GM12878 (cell line): Measurements from ENCODE around the gene ARRDC1. TPM values are rescaled to one million over a fixed set of nuclear protein-coding genes. Genes with fewer than 3 reads are reported as not detected.
"Not testable (repeated sequence)": the region's sequence is repeated elsewhere in the genome, so short reads cannot be mapped to it uniquely, and the experiment has no call there.

Source experiments
- ATAC-seq: fragments of 200-7000 bp; cut with Tn5 transposase; 3 replicates; pipeline ENCODE4 v1.9.1; 2020; ENCODE audit warnings: mild to moderate bottlenecking, moderate library complexity
- BruUV-seq: library from RNA; stranded (reverse); fragments of 400-500 nt; replicated peaks from 2 replicates; lab custom pipeline; 2021; lab: Mats Ljungman, UMichigan
- CTCF ChIA-PET: fragments of 300-600 bp; sonication (Branson Sonifier 250); formaldehyde crosslinking; extraction: SDS; loops from one replicate; lab custom pipeline; 2021; ENCODE audit warnings: inconsistent platforms; lab: Yijun Ruan, JAX
- POLR2A ChIA-PET: fragments of 350-600 bp; formaldehyde crosslinking; extraction: SDS; loops from one replicate; lab custom pipeline; 2021; ENCODE audit warnings: inconsistent platforms; lab: Charles Lee
- RAD21 ChIA-PET: fragments of 300-600 bp; sonication (Branson Sonifier 250); formaldehyde crosslinking; loops from one replicate; lab custom pipeline; 2023; ENCODE audit warnings: antibody characterized with exemption; ENCODE audit not compliant: unreplicated experiment; lab: Charles Lee
- SMC1A ChIA-PET: fragments of 300-600 bp; sonication (Branson Sonifier 250); formaldehyde crosslinking; loops from one replicate; lab custom pipeline; 2023; ENCODE audit not compliant: unreplicated experiment, uncharacterized antibody; lab: Charles Lee
- DNase-seq: peaks from one replicate; pipeline ENCODE4 v3.0.0-alpha.2; 2011; ENCODE audit warnings: low read depth, low spot score
- FAIRE-seq: peaks from 3 replicates; lab custom pipeline; 2011; peaks lifted over from hg19 to GRCh38; lab: Jason Lieb, UNC
- H2AFZ ChIP-seq: 2 replicates; pipeline ENCODE4 v1.6.0; 2011; ENCODE audit warnings: low read depth, low read length, control low read depth; ENCODE audit not compliant: control insufficient read depth
- H3K27ac ChIP-seq: 2 replicates; pipeline ENCODE4 v1.5.1; 2011; ENCODE audit warnings: control low read depth; ENCODE audit not compliant: control insufficient read depth, insufficient read depth
- H3K27me3 ChIP-seq, 2 experiments: replicated peaks in 1 of 2; 2 replicates each; pipeline versions ENCODE4 v1.6.0 to v1.6.1; 2011; ENCODE audit warnings: low read length in 1 of 2; ENCODE audit not compliant: control insufficient read depth in 2 of 2, insufficient read depth in 2 of 2
- H3K36me3 ChIP-seq, 2 experiments: 2 replicates each; pipeline ENCODE4 v1.5.1; 2011; ENCODE audit warnings: low read length in 1 of 2; ENCODE audit not compliant: control insufficient read depth in 2 of 2, insufficient read depth in 2 of 2
- H3K4me1 ChIP-seq: 2 replicates; pipeline ENCODE4 v1.6.1; 2011; ENCODE audit warnings: mild to moderate bottlenecking, low read length, moderate library complexity, mixed read lengths; ENCODE audit not compliant: control insufficient read depth, insufficient read depth
- H3K4me2 ChIP-seq: 2 replicates; pipeline ENCODE4 v1.6.0; 2011; ENCODE audit warnings: control low read depth; ENCODE audit not compliant: control insufficient read depth, insufficient read depth
- H3K4me3 ChIP-seq: fragments of 200-600 bp; sonication (generic); 2 replicates; pipeline ENCODE4 v1.5.1; 2016
- H3K79me2 ChIP-seq: 2 replicates; pipeline ENCODE4 v1.6.0; 2011; ENCODE audit warnings: low read length; ENCODE audit not compliant: control insufficient read depth, insufficient read depth
- H3K9ac ChIP-seq: 2 replicates; pipeline ENCODE4 v1.8.0; 2011; ENCODE audit warnings: low read length, control low read depth, mixed read lengths; ENCODE audit not compliant: control insufficient read depth, insufficient read depth
- H3K9me3 ChIP-seq: replicated peaks from 3 replicates; pipeline ENCODE4 v1.5.1; 2011; ENCODE audit warnings: mild to moderate bottlenecking, low read length; ENCODE audit not compliant: control insufficient read depth, insufficient read depth
- H4K20me1 ChIP-seq: 2 replicates; pipeline ENCODE4 v1.6.0; 2011; ENCODE audit not compliant: control insufficient read depth, insufficient read depth
- BCL11A ChIP-seq: IDR thresholded peaks from 2 replicates; pipeline ENCODE4 v1.6.1; 2011; ENCODE audit warnings: low read depth, low read length
- BCL3 ChIP-seq: IDR thresholded peaks from 2 replicates; pipeline ENCODE4 v1.6.1; 2011; ENCODE audit warnings: borderline replicate concordance, low read depth, mild to moderate bottlenecking, moderate library complexity, low read length; ENCODE audit not compliant: insufficient read depth, poor library complexity, severe bottlenecking
- CHD2 ChIP-seq: IDR thresholded peaks from 2 replicates; pipeline ENCODE4 v1.6.1; 2011; ENCODE audit warnings: low read depth, low read length, improper control_type of control experiment, borderline replicate concordance
- CREM ChIP-seq: IDR thresholded peaks from 2 replicates; pipeline ENCODE4 v1.6.1; 2014; ENCODE audit warnings: antibody characterized with exemption, low read depth
- MEF2A ChIP-seq: IDR thresholded peaks from 2 replicates; pipeline ENCODE4 v1.6.1; 2011; ENCODE audit warnings: low read depth, mild to moderate bottlenecking, low read length, moderate library complexity; ENCODE audit not compliant: insufficient read depth
- MTA3 ChIP-seq: IDR thresholded peaks from 2 replicates; pipeline ENCODE4 v1.6.1; 2012; ENCODE audit warnings: low read length, inconsistent platforms, borderline replicate concordance
- MYB ChIP-seq: fragments of 150-350 bp; IDR thresholded peaks from 2 replicates; pipeline ENCODE4 v1.6.1; 2014; ENCODE audit warnings: mild to moderate bottlenecking, low read depth, low read length, borderline replicate concordance
- NFXL1 ChIP-seq: fragments of 450-650 bp; IDR thresholded peaks from 2 replicates; pipeline ENCODE4 v1.6.1; 2017; ENCODE audit warnings: antibody characterized with exemption, mild to moderate bottlenecking, borderline replicate concordance
- POLR2A ChIP-seq: IDR thresholded peaks from 2 replicates; pipeline ENCODE4 v1.6.1; 2011; ENCODE audit warnings: low read depth, mild to moderate bottlenecking, low read length
- POU2F2 ChIP-seq: IDR thresholded peaks from 3 replicates; pipeline ENCODE4 v1.6.1; 2011; ENCODE audit warnings: low read depth, mild to moderate bottlenecking, low read length, borderline replicate concordance
- RFX5 ChIP-seq: IDR thresholded peaks from 2 replicates; pipeline ENCODE4 v1.6.1; 2011; ENCODE audit warnings: low read depth, low read length, improper control_type of control experiment
- TBL1XR1 ChIP-seq: IDR thresholded peaks from 2 replicates; pipeline ENCODE4 v1.6.1; 2012; ENCODE audit warnings: low read depth, low read length, improper control_type of control experiment
- TCF12 ChIP-seq: IDR thresholded peaks from 2 replicates; pipeline ENCODE4 v1.6.1; 2011; ENCODE audit warnings: low read depth, mild to moderate bottlenecking, low read length
- ZNF24 ChIP-seq: fragments of 450-650 bp; IDR thresholded peaks from 2 replicates; pipeline ENCODE4 v1.6.1; 2017; ENCODE audit warnings: antibody characterized with exemption, mild to moderate bottlenecking
- WGBS: methylation state at CpG from one replicate; pipeline ENCODE4 v1.1.6; 2016; ENCODE audit warnings: low lambda C conversion rate; ENCODE audit not compliant: insufficient replicate concordance, insufficient coverage; ENCODE audit errors: missing lambda C conversion rate; 5-methylcytosine and 5-hydroxymethylcytosine counted together
- in situ Hi-C: fragments of 300-500 bp; cut with MboI; formaldehyde crosslinking; loops from 9 replicates; pipeline ENCODE4 v1.14.3; 2018; ENCODE audit warnings: mixed read lengths
- intact Hi-C: fragments of 100-400 bp; cut with micrococcal nuclease; formaldehyde crosslinking; loops from one replicate; pipeline ENCODE4 v1.14.2; 2022; ENCODE audit not compliant: unreplicated experiment
- polyA plus RNA-seq, 11 experiments: library from polyadenylated mRNA; depleted of rRNA in 4 of 11; unstranded in 6 of 11; stranded (reverse) in 5 of 11; fragments of >200 nt; fragmentation: Nextera tagmentation in 4 of 11; fragmentation: Illumina TruSeq in 1 of 11; extraction: Ambion mirVana in 4 of 11; extraction: Trizol in 1 of 11; gene quantifications; 1 replicate in 1 of 11; 2 replicates in 10 of 11; pipeline versions ENCODE4 v1.2.1 to v1.2.3, GENCODE V29; 2011 to 2016; ENCODE audit warnings: inconsistent platforms in 2 of 11, missing spikeins in 2 of 11, low read depth in 1 of 11
- total RNA-seq, 4 experiments: library from RNA; depleted of rRNA in 3 of 4; stranded (reverse); fragments of >200 nt in 3 of 4; fragmentation: Illumina TruSeq in 1 of 4; extraction: Trizol in 1 of 4; gene quantifications; 2 replicates each; pipeline versions ENCODE4 v1.2.1 to v1.2.3, GENCODE V29; 2013 to 2021

Gene ARRDC1
- total and polyA plus RNA-seq, 10 of the 15 experiments (the other 5 are each of a cell fraction or from before 2014, with no cell fraction given) = 0.23 to 34.4 (median 20.9) TPM

- TF ChIP-seq MYB = no peak
- TF ChIP-seq CHD2 = no peak
Measured at GRCh38 chr9:137626464-137626863, 21.0 kb downstream of the ARRDC1 start (continued).

- H3K4me3 ChIP-seq, BruUV-seq, H3K27ac ChIP-seq, H3K9me3 ChIP-seq, SMC1A ChIA-PET, H3K27me3 ChIP-seq, H4K20me1 ChIP-seq, H3K4me2 ChIP-seq, H2AFZ ChIP-seq, DNase-seq, intact Hi-C loops, in situ Hi-C loops, ATAC-seq, H3K36me3 ChIP-seq, H3K9ac ChIP-seq, FAIRE-seq: not testable (repeated sequence)
- CTCF ChIA-PET = interaction anchor here (1.2 to 1.6 kb wide), 2 partner anchors 8 to 22 kb away, joined by 4 to 7 read pairs; partner anchors contain the start of gene EHMT1
- peaks cover 44% of the 10 kb centered on the region for H3K4me1 ChIP-seq
- 99% methylated on average over 13 of the region's 14 CpGs for WGBS
- RAD21 ChIA-PET = interaction anchor here (1.0 to 1.6 kb wide), 3 partner anchors 9 to 45 kb away, joined by 3 to 4 read pairs (median 3); no protein-coding TSS in a partner anchor
- POLR2A ChIA-PET = interaction anchor here (0.6 to 2.0 kb wide), 2 partner anchors 8 to 629 kb away, joined by 3 to 10 read pairs; partner anchors contain the start of gene EHMT1
- peaks cover 97% of the 10 kb centered on the region for H3K79me2 ChIP-seq
Measured at GRCh38 chr9:137627406-137627805, 21.9 kb downstream of the ARRDC1 start.

- POLR2A ChIA-PET = interaction anchor here (0.6 to 1.5 kb wide), 3 partner anchors 9 to 263 kb away, joined by 3 to 4 read pairs (median 4); no protein-coding TSS in a partner anchor
- RAD21 ChIA-PET = no interaction called here
- H3K36me3 ChIP-seq = no peaks in the 10 kb centered on the region; a peak in 2 of 4 replicates
- in situ Hi-C loops (no loop called here), intact Hi-C loops (no loop called here)
- 0 out of 2 replicates have a peak overlapping the region, but pooled peaks have one; percentile 29 for H3K4me3 ChIP-seq
- H3K9ac ChIP-seq = peak overlapping the region; percentile 47
- H3K4me1 ChIP-seq = peaks cover 40% of the 10 kb centered on the region
- H3K9me3 ChIP-seq = no peaks in the 10 kb centered on the region; the same call in 2 of the 3 replicates
- H3K4me2 ChIP-seq = peak overlapping the region; percentile 59
- DNase-seq (no peak), ATAC-seq (no peak), FAIRE-seq (no peak)
- CTCF ChIA-PET = interaction anchor here (1.0 kb wide), 1 partner anchor 95 kb away, joined by 3 read pairs; no protein-coding TSS in a partner anchor
- H3K27ac ChIP-seq = peak overlapping the region; percentile 50
- no peaks in the 10 kb centered on the region for H4K20me1 ChIP-seq
- H2AFZ ChIP-seq = no peak overlapping the region
- BruUV-seq = no TSS peak
- TF ChIP-seq POLR2A (no peak), MTA3 (no peak), TCF12 (no peak), ZNF24 (no peak), BCL11A (no peak), BCL3 (no peak), TBL1XR1 (no peak), MEF2A (no peak), CHD2 (no peak), POU2F2 (no peak), RFX5 (no peak), NFXL1 (no peak), CREM (no peak)
- SMC1A ChIA-PET = no interaction called here
- H3K27me3 ChIP-seq = no peaks in the 10 kb centered on the region
- H3K79me2 ChIP-seq = peaks cover 88% of the 10 kb centered on the region
- 100% methylated on average over 1 of the region's 1 CpG for WGBS
Measured at GRCh38 chr9:137630126-137630525, 24.6 kb downstream of the ARRDC1 start.
